HG03354 (cell line): ENCODE results near the gene TMEM175.

Experiments
- ATAC-seq: cut with Tn5 transposase; IDR thresholded peaks from one replicate; pipeline ENCODE4 v1.9.1; 2021; ENCODE audit warnings: mild to moderate bottlenecking; ENCODE audit not compliant: unreplicated experiment, poor library complexity, severe bottlenecking

TMEM175 gene, protein sequence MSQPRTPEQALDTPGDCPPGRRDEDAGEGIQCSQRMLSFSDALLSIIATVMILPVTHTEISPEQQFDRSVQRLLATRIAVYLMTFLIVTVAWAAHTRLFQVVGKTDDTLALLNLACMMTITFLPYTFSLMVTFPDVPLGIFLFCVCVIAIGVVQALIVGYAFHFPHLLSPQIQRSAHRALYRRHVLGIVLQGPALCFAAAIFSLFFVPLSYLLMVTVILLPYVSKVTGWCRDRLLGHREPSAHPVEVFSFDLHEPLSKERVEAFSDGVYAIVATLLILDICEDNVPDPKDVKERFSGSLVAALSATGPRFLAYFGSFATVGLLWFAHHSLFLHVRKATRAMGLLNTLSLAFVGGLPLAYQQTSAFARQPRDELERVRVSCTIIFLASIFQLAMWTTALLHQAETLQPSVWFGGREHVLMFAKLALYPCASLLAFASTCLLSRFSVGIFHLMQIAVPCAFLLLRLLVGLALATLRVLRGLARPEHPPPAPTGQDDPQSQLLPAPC

GRCh38 chr4:931960-932712 lies at the start of gene TMEM175, which contains the start of gene GAK:
TMEM175 (plus strand) TSS chr4:932460; CDS start chr4:947740, 15,280 bp downstream.
GAK (minus strand) TSS chr4:932316; CDS start chr4:932187, 129 bp downstream.
- peak; percentile 92 for ATAC-seq

- no peak for ATAC-seq
Observed at GRCh38 chr4:882646-883045, 49.6 kb upstream of the TMEM175 start.

- no peak for ATAC-seq
Observed at GRCh38 chr4:883377-884095, 48.7 kb upstream of the TMEM175 start.

DNA sequence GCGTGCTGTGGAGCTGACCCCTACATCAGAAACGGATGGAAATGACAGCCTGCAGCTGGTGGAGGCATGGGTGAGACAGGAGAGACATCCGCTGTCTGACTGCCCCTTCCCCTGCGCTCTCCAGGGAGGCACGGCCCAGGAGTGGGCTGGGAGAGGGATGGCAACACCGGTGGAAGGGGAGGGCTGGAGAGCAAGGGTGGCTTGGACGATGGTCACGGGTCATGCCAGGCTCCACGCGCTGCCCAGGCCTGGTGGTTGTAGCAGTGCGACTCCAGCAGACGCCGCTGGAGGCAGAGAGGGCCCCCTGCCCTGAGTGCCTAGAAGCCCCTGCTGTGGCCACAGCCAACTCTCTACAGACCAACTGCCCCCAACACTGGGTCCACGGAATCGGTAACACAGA lies 48.0 kb upstream of the TMEM175 start:
- ATAC-seq, result no peak

DNA sequence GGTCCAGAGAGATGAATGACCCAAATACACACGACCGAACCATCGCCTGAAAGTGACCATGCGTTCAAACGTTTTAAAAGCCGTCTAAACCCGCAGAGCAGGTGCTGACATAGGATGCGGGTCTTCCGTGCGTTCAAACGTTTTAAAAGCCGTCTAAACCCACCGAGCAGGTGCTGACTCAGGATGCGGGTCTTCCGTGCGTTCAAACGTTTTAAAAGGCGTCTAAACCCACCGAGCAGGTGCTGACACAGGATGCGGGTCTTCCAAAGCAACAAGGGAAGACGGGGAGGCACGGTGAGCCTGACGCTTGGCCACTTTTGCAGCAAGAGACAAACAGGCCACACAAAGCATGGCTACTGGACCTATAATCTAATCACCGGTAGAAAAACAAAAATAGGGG lies 47.4 kb upstream of the TMEM175 start:
- no peak for ATAC-seq

DNA sequence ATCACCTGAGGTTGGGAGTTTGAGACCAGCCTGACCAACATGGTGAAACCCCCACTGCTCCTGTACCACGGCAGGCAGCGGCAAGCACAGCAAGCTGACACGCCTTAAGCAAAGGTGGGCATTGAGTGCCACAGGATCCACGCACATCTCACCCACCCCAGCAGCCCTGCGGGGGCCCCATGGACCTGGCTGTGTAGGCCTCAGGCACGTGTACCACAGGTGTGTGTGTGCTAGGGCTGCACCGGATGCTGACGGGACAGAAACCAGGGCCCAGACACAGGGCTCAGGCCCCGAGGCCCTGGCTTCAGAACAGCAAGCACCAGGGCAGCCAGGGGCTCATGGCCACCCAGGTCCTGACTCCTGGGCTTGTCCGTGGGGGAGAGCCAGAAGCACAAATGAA lies 46.9 kb upstream of the TMEM175 start:
- no peak for ATAC-seq

DNA sequence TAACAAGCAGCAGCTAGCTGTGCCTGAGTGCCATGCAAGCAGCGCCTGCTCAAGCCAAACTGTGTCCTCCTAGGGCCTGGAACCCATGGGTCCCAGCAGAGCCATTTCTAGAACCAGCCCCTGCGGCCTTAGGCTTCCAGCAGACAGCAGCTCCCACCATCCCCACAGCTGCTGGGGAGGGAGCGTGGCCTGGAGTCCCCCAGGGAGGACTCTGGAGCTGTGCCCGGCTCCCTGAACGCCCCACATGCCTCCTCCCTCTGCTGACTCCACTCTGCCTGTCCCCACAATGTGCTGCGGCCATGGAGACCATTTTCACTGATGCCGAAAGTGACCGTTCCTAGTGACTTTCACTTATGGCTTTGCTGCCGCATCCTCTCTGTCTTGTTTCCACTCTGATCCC lies 46.0 kb upstream of the TMEM175 start:
- ATAC-seq, result no peak

DNA sequence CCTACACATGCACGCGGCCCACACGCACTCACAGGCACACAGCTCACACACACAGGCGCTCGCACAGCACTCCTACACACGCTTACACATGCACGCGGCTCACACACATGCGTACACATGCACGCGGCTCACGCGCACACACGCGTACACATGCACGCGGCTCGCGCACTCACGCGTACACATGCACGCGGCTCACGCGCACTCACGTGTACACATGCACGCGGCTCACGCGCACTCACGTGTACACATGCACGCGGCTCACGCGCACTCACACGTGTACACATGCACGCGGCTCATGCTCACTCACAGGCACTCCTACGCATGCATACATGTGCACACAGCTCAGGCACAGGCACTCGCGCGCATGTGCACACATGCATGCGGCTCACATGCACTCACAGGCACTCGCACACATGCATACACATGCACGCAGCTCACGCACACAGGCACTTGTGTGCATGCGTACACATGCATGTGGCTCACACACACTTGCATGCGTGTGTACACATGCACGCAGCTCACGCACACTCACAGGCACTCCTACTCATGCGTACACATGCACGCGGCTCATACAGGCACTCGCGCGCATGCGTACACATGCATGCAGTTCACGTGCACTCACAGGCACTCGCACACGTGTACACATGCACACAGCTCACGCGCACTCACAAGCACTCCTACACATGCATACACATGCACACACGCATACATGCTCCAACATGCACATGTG lies 45.1 kb upstream of the TMEM175 start:
- ATAC-seq, result no peak

DNA sequence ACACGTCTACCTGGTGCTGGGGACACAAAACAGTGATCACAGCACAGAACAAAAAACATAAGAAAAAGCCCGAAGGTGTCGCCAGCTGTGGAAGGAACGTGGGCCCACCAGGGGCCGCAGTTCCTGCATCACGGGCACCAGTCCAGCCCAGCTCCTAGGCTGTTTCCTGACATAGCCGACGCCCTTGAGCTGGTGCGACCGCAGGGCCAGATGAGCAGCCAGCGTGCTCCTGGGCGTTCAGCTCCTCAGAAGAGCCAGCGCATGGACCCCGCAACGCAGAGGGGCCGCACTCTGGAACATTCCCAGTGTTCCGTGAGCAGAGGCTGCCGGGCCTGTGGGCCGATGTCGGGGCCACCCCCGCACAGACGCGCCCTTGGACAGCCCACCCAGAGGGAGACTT lies 44.2 kb upstream of the TMEM175 start:
- ATAC-seq, result no peak

DNA sequence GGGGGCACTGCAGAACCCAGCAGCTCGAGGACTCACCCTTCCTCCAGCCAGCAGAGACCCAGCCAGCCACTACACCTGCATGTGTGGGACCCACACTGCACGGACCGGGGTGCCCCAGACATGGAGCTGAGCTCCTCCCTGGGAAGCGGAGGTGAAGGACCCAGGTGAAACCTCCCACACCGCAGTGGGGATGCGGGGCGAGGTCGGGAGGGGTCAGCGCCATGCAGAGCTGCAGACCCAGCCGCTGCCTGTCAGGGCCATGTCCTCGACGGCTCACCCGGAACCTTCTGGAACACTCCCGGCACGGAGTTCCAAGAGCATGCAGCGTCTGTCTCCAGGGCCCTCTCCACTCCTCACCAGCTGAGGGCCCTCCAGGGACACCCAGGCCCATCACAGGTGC lies 42.7 kb upstream of the TMEM175 start:
- no peak for ATAC-seq

DNA sequence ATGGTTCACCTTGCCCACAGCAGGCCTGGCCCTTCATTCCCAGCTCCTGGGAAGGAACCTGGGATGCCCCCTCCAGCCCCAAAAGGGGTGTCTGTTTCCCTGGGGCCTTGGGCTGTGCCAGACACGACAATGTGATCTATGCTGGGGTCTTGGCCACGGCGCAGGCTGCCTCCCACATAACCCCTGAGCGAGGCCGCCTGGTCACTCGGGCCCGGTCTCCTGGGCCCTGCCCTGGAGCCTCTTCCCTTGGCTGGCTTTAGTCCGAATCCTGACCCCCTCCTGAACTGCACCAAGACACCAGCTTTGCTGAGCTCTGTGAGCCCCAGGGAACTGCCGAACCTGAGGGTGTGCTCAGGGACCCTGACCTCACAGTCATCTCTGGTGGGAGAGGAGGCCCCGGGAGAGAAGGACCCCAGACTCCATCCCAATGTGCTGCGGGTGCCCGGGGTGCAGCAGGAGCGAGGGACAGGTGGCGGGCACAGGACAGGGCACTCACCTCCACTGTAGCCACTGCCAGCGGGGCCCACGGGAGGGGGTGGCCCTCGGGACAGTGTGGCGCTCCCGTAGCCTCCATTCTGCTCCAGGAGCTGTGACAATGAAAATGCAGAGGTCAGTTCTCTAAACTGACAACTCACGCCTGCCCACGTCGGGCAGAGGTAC lies 42.1 kb upstream of the TMEM175 start:
- no peak for ATAC-seq

DNA sequence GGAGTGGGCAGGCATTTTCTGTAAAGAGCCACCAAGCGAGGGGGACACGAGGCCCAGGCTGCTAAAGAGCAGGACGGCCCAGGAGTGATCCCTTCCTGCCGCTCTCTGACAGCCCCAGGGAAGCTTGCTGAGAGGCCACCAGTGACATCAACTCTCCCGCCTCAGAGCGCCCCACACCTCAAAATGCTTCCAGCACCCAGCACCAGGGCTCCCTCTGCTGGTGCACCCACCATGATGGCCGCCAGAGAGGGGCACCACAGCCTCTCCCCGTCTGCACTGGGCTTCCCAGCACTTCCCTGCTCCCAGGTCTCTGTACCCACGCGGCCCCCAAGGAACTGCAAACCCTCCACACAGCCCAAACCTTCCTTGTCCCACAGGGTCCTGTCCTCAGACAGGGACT lies 40.5 kb upstream of the TMEM175 start:
- ATAC-seq, result no peak

DNA sequence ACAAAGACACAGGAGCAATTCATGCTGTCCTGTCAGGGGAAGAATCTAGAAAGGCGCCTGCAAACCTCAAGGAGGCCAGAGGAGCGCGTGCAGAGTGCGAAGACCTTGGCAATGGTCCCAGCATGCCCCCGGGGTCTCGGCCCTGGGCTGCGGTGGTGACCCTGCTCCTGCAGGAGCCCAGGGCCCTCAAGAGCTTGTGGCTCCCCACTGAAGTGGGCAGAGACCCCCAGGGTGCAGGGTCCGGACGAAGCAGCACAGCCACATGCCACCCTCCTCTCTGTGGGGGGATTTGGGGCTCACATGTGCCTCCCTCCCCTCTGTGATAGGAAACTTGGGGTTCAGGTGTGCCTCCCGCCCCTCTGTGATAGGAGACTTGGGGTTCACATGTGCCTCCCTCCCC lies 39.5 kb upstream of the TMEM175 start:
- no peak for ATAC-seq

DNA sequence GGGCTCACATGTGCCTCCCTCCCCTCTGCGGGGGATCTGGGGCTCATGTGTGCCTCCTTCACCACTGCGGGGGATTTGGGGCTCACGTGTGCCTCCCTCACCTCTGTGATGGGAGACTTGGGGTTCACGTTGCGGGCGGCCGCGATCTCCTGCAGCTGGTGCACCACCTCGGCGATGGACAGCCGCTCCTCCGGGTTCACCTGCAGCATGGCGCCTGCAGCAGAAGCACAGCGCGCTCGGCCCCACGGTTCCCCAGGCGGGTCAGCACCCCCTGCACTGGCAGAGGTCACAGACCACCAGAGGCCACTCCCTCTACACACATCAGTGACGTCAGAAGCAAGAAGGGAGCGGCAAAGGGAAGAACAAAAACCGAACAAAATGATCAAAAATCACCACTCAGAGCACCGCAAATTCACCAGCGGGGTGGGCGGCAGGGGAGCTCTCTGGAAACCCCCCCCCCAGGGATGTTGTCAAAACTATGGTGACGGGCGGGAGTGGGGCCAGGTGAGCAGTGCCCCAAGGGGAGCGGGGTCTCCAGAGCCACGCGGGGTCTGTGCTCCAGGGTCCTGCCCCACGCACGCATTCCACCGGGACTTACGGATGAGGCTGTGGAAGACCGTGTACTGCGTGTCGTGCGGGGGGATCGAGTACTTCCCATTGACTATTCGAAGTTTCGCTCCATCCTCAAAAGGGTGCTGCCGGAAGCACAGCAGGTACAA lies 38.8 kb upstream of the TMEM175 start:
- no peak for ATAC-seq

DNA sequence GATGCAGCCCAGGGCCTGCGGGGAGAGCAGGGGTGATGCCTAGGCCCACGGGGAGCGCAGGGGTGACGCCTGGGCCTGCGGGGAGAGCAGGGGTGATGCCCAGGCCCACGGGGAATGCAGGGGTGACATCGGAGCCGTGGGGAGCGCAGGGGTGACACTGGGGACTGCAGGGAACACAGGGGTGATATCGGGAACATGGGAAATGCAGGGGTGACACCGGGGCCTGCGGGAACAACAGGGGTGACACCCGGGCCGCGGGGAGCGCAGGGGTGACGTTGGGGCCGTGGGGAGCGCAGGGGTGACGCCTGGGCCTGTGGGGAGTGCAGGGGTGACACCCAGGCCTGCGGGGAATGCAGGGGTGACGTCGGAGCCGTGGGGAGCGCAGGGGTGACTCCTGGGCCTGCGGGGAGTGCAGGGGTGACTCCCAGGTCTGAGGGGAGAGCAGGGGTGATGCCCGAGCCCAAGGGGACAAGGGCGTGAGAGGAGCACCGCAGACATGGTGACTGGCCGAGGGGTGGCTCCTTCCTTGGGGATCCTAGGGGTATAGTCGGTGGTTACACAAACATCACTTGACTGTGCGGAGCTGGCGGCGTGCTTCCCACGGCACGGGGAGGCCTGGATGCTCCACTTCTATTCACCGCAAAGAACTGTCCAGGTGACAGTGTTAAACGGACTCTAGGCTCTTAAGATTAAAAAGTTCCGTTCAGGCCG lies 38.1 kb upstream of the TMEM175 start:
- ATAC-seq, result no peak

DNA sequence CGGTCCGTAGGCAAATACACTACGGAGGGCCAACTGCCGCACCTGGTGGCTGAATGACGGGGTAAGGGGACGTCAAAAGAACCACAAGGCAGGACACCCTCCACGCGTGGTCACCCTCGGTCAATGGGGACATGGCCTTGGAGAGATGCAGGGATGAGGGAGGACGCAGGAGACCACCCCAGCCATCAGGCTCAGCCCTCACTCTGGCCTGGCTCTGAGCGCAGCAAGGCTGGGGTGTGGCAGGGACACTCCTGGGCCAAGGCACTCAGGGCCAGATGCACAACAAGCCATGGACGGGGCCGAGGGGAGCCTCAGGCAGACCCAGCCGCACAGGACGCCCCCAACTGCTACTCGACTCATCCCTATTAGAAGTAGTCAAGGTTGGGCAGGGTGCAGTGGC lies 36.7 kb upstream of the TMEM175 start:
- no peak for ATAC-seq

GRCh38 chr4:896216-896615 lies 36.0 kb upstream of the TMEM175 start:
- ATAC-seq, result no peak

DNA sequence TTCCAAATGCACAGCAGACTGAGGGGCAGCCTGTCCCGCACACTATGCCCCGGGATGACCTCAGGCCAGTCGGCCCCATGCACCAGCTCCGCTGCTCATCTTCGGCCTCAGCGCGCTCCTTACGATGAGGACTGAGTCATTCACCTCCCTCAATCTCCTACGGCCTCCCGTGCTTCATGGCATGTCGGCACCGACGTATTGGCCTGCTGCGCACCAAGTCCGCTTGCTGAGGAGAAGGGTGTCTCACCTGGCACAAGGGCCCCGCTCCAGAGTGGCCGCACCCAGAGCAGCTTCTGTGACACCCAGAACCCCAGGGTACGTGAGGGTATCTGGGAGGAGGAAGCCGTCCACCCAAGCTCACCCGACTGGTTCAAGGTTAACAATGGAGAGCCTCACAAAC lies 35.6 kb upstream of the TMEM175 start:
- no peak for ATAC-seq
